Liver (tissue), 3 donors: ENCODE measurements around the gene DRC1.

Experiments used
- CTCF ChIP-seq: fragments of 150-350 bp; IDR thresholded peaks from 2 replicates; pipeline ENCODE4 v1.5.1; 2017; ENCODE audit warnings: improper control_type of control experiment, low read depth, low read length; ENCODE audit not compliant: missing input control
- JUND ChIP-seq, 2 donors: IDR thresholded peaks; 2 replicates each; pipeline ENCODE4 v1.6.1; 2016; ENCODE audit warnings: antibody characterized with exemption in 2 of 2
- RAD21 ChIP-seq, 2 donors: IDR thresholded peaks; 2 replicates each; pipeline ENCODE4 v1.6.1; 2016; ENCODE audit warnings: antibody characterized with exemption in 2 of 2, mild to moderate bottlenecking in 2 of 2
- TAF1 ChIP-seq: conservative IDR thresholded peaks from 2 replicates; pipeline ENCODE4 v1.6.1; 2016; ENCODE audit warnings: antibody characterized with exemption, mild to moderate bottlenecking
- YY1 ChIP-seq: IDR thresholded peaks from 2 replicates; pipeline ENCODE4 v1.6.1; 2016; ENCODE audit warnings: antibody characterized with exemption, mild to moderate bottlenecking
- donor health status: healthy.
- donor health status: healthy.

- no peak for TF ChIP-seq CTCF
- no peak for TF ChIP-seq RAD21 (IDR thresholded peaks at IDR 0.05)
- TF ChIP-seq YY1 = no peak
- TF ChIP-seq JUND (IDR thresholded peaks at IDR 0.05) = no peak
- TF ChIP-seq TAF1 = no peak
These were observed 70.3 kb downstream of the DRC1 start for GRCh38 chr2:26471766-26472706.
